Muscle of leg (tissue), 11 donors: Measurements from ENCODE around the gene PRKG1. TPM values are rescaled to one million over a fixed set of nuclear protein-coding genes. Genes with fewer than 3 reads are reported as not detected.
A peak's percentile ranks its signal among the peaks of the same experiment; 100 is the strongest.

ENCODE experiments used
- DNase-seq: peaks from one replicate; pipeline ENCODE4 v3.0.0; 2013
- H3K27ac ChIP-seq: one replicate; pipeline ENCODE4 v1.5.1; 2013; ENCODE audit warnings: mild to moderate bottlenecking, low read length, control low read depth
- H3K27me3 ChIP-seq: one replicate; pipeline ENCODE4 v1.6.1; 2013; ENCODE audit warnings: low read length; ENCODE audit not compliant: control insufficient read depth, insufficient read depth
- H3K36me3 ChIP-seq: one replicate; pipeline ENCODE4 v1.6.1; 2013; ENCODE audit warnings: low read length; ENCODE audit not compliant: control insufficient read depth, insufficient read depth
- H3K4me1 ChIP-seq: one replicate; pipeline ENCODE4 v1.6.1; 2013; ENCODE audit warnings: low read length; ENCODE audit not compliant: control insufficient read depth, insufficient read depth
- H3K4me3 ChIP-seq: one replicate; pipeline ENCODE4 v1.5.1; 2013; ENCODE audit warnings: low read length, control low read depth
- H3K9me3 ChIP-seq: replicated peaks from 2 replicates; pipeline ENCODE4 v1.6.1; 2013; ENCODE audit warnings: low read depth, low read length; ENCODE audit not compliant: control insufficient read depth
- WGBS: methylation state at CpG from one replicate; pipeline ENCODE4 v1.1.5; 2013; ENCODE audit warnings: missing lambda C conversion rate; ENCODE audit not compliant: insufficient coverage; 5-methylcytosine and 5-hydroxymethylcytosine counted together
- polyA plus RNA-seq, 8 donors: library from polyadenylated mRNA; unstranded; fragments of 120-200 nt; gene quantifications; one replicate each; pipeline versions ENCODE4 v1.2.1 to v1.2.3, GENCODE V29; 2013; ENCODE audit warnings: inconsistent platforms in 1 of 8, low replicate concordance in 1 of 8; ENCODE audit not compliant: insufficient read length in 8 of 8, insufficient read depth in 1 of 8
- total RNA-seq: library from RNA; stranded (reverse); fragments of 120-200 nt; gene quantifications from one replicate; pipeline ENCODE4 v1.2.4, GENCODE V29; 2013

The PRKG1 gene
- total and polyA plus RNA-seq, 9 donors = 23.3 to 59.2 (median 50.3) TPM

DNA sequence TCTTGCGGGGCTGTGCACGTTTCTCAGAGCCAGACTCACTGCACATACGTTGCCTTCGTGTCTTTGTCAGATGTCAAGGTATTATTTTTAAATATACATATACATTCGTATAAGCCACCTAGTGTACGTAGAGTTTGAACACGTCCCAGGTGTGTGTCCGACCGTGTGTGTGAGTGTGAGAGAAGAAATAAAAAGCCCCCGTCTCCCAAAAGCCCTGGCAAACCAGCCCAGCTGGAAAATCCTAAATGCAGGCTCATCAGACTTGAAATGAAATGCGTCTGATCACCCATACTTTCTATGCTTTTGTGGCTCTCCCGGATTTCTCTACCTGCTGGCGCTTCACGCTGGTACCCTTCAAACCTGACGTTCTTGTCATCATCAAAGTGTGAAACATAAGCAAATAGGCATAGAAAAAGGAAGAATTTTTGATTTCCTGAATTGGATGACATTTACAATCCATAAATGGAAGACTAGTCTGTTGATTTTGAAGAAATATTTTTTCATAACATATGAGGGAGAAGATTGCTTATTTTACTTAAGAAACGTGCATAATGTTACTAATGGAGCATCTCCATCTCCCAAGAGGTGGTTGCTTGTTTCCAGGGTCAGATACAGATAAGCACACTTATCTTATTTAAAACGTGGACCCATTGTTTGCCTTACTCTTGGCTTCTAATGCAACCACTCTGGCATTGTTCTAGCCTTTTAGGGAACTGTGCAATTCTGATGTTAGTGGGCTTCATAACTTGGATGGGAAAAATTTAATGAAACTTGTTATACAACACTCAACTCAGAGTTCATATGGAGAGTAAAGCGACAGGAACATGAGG, 971 bp downstream of the PRKG1 start:
- peak overlapping the region; percentile 98 for H3K27ac ChIP-seq
- peak; percentile 60 for DNase-seq
- WGBS = 0% methylated on average over 2 of the region's 18 CpGs
- H3K9me3 ChIP-seq = no peaks in the 10 kb centered on the region
- H3K4me3 ChIP-seq = peak overlapping the region; percentile 94
- H3K27me3 ChIP-seq = peaks cover 17% of the 10 kb centered on the region
- H3K4me1 ChIP-seq = peaks cover 8% of the 10 kb centered on the region
- no peaks in the 10 kb centered on the region for H3K36me3 ChIP-seq

DNA sequence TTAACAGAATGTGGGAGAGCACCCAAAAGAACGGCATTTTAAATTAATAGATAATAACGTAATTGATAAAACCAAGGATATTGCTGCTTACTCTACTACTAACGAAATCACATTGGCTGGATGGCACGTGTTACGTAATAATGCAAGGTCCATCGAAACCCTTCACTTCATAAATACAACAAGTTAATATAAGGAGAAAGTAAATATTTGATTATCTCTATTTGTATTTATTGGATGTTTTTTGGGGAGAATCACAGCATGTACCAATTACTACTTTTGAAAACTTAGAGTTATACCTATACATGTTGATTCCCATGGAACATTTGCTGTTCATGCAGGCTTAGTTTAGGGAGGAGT, 1.6 kb downstream of the PRKG1 start:
- peak overlapping the region; percentile 98 for H3K27ac ChIP-seq
- H3K9me3 ChIP-seq = no peaks in the 10 kb centered on the region
- no peaks in the 10 kb centered on the region for H3K36me3 ChIP-seq
- peak; percentile 65 for DNase-seq
- peak overlapping the region; percentile 94 for H3K4me3 ChIP-seq
- peaks cover 17% of the 10 kb centered on the region for H3K27me3 ChIP-seq
- peaks cover 8% of the 10 kb centered on the region for H3K4me1 ChIP-seq
- WGBS = no CpG with 5 or more reads among the region's 6 CpGs

DNA sequence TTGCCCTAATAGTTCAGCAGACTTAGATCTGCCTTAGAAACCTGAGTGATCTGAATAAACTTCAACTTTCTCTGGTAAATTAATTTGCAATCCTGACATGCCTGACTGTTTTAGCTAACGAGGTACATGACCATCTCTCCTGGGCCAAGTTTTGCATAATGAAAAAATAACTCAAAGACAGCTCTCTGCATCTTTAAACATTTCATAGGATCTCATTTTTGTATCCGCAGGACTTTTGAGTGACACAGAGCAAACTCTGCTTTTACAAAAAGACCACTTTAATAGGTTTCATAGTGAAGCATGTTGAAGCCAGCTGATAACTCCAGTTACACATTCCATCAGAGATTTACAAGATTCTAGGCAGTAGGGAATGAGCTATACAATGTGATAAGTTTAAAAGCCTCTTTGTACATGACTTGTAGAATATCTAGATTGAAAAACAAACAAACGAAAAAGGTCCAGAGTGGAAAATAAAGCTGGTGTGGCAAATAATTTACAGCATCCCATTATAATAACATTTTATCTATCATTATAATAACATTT, 2.1 kb downstream of the PRKG1 start:
- Histone ChIP-seq H3K27ac (peak overlapping the region; percentile 98), H3K4me1 (peaks cover 8% of the 10 kb centered on the region), H3K36me3 (no peaks in the 10 kb centered on the region), H3K27me3 (peaks cover 17% of the 10 kb centered on the region), H3K9me3 (no peaks in the 10 kb centered on the region), H3K4me3 (peak overlapping the region; percentile 94)
- 0% methylated on average over 1 of the region's 3 CpGs for WGBS
- DNase-seq = peak; percentile 61

DNA sequence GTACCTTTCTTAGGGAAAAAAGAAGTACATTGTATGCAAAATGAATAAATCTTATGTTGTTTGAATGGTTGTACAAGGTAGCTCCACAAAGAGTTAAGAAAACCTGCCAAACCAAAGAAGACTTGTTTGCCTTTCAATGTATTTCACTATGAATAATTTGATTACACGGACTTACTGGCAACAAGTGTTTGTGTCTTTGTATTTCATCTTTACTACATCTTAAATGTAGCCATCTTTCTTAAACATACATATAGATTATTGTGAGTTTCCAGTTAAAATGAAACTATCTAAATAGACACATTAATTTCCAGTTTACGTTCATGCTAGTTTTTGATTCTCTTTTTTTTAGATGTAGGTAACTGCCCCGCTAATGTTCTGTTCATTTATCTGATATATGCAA, 2.8 kb downstream of the PRKG1 start:
- no peaks in the 10 kb centered on the region for H3K9me3 ChIP-seq
- H3K27ac ChIP-seq = peak overlapping the region; percentile 66
- no CpG with 5 or more reads among the region's 3 CpGs for WGBS
- no peak for DNase-seq
- peak overlapping the region; percentile 94 for H3K4me3 ChIP-seq
- peaks cover 17% of the 10 kb centered on the region for H3K27me3 ChIP-seq
- H3K4me1 ChIP-seq = peaks cover 8% of the 10 kb centered on the region
- peaks cover 4% of the 10 kb centered on the region for H3K36me3 ChIP-seq

DNA sequence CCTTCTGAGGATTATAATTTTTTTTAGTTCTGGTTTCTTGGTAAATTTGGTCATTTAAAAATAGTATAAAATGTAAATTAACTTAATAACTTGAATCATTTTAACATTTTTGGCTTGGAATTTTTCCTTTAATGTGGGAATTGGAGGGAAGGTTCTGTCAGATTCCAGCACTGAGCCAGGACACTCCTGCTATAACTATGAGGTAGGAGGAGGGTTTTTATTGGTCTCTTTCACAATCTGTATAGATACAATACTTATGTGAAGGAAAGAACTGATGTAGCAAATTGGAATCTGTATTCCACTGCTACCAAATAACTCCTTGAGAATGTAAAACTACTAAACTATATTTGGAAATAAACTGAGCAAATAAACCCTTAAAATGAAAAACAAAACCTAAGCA, 3.2 kb downstream of the PRKG1 start:
- Histone ChIP-seq H3K9me3 (no peaks in the 10 kb centered on the region), H3K27me3 (peaks cover 17% of the 10 kb centered on the region), H3K4me1 (peaks cover 8% of the 10 kb centered on the region), H3K27ac (no peak overlapping the region), H3K36me3 (peaks cover 4% of the 10 kb centered on the region), H3K4me3 (peak overlapping the region; percentile 94)
- DNase-seq = no peak

DNA sequence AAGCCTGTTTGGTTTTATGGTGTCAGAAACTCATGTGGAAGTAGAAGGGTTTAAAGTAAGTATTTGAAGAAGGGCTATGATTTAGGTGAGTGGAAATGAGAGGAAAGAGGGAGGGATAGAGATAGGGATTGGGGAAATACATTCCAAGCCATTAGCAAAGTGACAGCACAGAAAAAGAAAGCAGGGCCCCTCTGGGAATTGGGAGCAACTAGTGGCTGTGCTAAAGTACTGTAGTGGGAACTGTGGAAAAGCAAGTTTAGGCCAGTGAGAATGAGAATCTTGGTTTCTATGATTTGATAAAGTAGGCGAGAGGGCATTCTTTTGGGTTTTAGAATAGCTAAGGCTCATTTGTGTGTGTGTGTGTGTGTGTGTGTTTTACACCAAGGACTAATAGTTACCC, 5.0 kb downstream of the PRKG1 start:
- Histone ChIP-seq H3K27me3 (peaks cover 7% of the 10 kb centered on the region), H3K36me3 (peaks cover 4% of the 10 kb centered on the region), H3K4me1 (peaks cover 11% of the 10 kb centered on the region), H3K4me3 (no peak overlapping the region), H3K9me3 (no peaks in the 10 kb centered on the region), H3K27ac (no peak overlapping the region)
- DNase-seq = no peak
- WGBS = no CpG with 5 or more reads among the region's 1 CpG

DNA sequence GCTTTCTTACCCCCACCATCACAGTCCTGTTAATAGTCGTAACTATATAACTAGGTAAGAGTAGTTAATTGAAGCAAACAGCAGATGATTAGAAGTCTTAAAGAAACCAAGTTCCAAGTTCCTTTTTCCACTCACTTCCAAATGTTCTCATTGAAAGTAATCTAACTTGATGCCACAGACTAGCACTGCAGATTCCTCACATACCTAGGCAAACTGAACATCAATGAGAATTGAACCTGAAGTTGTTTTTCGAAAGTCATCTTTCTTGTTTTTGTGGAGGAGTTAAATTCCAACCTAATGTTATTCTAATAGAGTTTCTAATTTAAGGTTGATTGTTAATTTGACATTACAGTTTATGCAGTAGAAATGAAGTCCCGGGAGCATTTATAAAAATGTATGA, 5.5 kb downstream of the PRKG1 start:
- WGBS = no CpG with 5 or more reads among the region's 3 CpGs
- Histone ChIP-seq H3K4me3 (no peak overlapping the region), H3K27me3 (peaks cover 3% of the 10 kb centered on the region), H3K36me3 (peaks cover 4% of the 10 kb centered on the region), H3K4me1 (peaks cover 11% of the 10 kb centered on the region), H3K9me3 (no peaks in the 10 kb centered on the region), H3K27ac (no peak overlapping the region)
- DNase-seq = no peak

DNA sequence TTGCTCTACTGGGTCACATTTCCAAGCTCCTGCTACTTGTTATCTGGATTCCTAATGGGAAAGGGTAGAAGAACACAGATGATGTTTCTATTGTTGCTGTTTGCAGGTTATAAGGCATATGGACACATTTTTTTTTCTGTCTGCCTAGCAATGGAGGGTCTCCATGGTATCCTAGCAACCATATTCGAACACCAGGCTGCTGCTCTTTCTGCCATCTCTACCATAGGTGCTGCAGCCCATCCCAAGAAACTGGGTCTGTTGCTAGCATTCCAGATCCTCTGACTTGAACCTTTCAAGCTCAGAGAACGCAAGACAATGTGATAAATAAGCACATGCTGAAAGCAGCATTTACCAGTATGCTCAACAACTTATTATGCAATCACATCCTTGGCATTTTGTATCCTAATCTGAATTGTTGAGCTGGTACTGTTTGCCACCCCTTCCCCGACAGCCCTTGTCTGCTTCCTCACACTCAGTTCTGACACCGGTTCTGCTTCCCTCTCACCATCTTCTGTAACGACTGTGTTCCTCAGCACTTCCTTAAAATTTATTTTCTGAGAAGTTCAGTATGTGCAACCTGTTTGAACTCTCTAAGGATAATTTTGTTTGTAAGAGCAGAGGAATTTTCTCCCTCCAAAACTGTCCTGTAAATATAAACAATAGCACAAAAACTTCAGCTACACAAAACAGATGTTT, 6.2 kb downstream of the PRKG1 start:
- peaks cover 4% of the 10 kb centered on the region for H3K36me3 ChIP-seq
- H3K4me1 ChIP-seq = peaks cover 11% of the 10 kb centered on the region
- H3K27ac ChIP-seq = no peak overlapping the region
- DNase-seq = no peak
- H3K27me3 ChIP-seq = no peaks in the 10 kb centered on the region
- H3K9me3 ChIP-seq = no peaks in the 10 kb centered on the region
- WGBS = 57% methylated on average over 3 of the region's 5 CpGs
- H3K4me3 ChIP-seq = no peak overlapping the region

DNA sequence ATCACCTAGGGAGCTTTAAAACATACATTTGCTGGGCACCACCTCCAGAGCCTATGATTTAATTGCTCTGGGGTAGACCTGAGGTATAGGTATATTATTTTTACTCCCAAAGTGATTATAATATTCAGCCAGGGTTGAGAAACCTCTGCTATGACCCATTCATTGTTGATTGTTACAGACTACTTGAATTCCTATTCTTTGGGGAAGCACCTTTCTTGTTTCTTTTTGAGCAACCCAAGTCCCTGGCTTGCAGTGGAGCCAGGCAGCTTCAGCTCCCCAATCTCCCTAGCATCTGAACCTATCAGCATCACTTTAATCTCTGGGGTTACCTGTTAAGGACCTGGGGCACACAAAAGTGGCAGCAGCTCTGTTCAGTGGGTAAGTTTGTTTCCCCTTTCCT, 8.6 kb downstream of the PRKG1 start:
- no peak overlapping the region for H3K27ac ChIP-seq
- DNase-seq = no peak

DNA sequence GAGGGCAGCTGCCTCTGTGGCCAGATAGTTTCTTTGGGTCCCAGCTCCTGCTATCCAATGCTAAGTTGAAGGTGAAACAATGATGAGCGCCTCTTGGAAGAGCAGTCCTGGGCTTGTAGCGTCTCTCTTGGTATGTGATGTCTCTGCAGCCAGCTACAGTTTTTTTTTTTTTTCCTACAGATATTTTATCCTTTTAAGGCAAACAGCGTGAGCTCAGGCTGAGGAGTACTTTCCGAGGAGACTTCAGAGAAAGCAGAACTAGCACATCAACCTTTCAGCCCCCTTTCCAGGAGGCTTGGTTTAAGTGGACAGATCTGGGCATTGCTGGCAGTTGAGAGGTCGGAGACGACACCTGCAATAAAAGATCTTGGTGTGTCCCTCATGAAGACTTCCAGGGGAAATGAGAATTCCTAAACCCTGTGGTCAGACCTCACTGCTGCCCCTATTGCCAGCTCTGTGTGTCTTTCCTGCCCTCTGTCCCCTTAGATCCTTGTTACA, 9.1 kb downstream of the PRKG1 start:
- Histone ChIP-seq H3K4me1 (peaks cover 11% of the 10 kb centered on the region), H3K9me3 (no peaks in the 10 kb centered on the region), H3K36me3 (peaks cover 4% of the 10 kb centered on the region), H3K4me3 (no peak overlapping the region), H3K27me3 (no peaks in the 10 kb centered on the region), H3K27ac (no peak overlapping the region)
- DNase-seq = peak; percentile 74
- WGBS = no CpG with 5 or more reads among the region's 6 CpGs

More for the DNA sequence above, 8.6 kb downstream of the PRKG1 start:
- no peaks in the 10 kb centered on the region for H3K27me3 ChIP-seq
- H3K36me3 ChIP-seq = peaks cover 4% of the 10 kb centered on the region
- H3K4me1 ChIP-seq = peaks cover 11% of the 10 kb centered on the region
- H3K9me3 ChIP-seq = no peaks in the 10 kb centered on the region
- H3K4me3 ChIP-seq = no peak overlapping the region
